ENCODE results near the gene CDK17.

- TF ChIP-seq, protein P1, sequence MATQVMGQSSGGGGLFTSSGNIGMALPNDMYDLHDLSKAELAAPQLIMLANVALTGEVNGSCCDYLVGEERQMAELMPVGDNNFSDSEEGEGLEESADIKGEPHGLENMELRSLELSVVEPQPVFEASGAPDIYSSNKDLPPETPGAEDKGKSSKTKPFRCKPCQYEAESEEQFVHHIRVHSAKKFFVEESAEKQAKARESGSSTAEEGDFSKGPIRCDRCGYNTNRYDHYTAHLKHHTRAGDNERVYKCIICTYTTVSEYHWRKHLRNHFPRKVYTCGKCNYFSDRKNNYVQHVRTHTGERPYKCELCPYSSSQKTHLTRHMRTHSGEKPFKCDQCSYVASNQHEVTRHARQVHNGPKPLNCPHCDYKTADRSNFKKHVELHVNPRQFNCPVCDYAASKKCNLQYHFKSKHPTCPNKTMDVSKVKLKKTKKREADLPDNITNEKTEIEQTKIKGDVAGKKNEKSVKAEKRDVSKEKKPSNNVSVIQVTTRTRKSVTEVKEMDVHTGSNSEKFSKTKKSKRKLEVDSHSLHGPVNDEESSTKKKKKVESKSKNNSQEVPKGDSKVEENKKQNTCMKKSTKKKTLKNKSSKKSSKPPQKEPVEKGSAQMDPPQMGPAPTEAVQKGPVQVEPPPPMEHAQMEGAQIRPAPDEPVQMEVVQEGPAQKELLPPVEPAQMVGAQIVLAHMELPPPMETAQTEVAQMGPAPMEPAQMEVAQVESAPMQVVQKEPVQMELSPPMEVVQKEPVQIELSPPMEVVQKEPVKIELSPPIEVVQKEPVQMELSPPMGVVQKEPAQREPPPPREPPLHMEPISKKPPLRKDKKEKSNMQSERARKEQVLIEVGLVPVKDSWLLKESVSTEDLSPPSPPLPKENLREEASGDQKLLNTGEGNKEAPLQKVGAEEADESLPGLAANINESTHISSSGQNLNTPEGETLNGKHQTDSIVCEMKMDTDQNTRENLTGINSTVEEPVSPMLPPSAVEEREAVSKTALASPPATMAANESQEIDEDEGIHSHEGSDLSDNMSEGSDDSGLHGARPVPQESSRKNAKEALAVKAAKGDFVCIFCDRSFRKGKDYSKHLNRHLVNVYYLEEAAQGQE (IDR thresholded peaks at IDR 0.05; ENCODE audit: insufficient read depth in 1 of 2, low read depth in 2 of 2, low read length in 2 of 2) = no peak
- TF ChIP-seq SIN3A (IDR thresholded peaks at IDR 0.05; ENCODE audit: borderline replicate concordance, insufficient read depth, low read length) = no peak
These were observed 39.2 kb downstream of the CDK17 start for GRCh38 chr12:96361074-96361473.
